ENCODE data around the gene LRRC23. TPM values are rescaled to one million over a fixed set of nuclear protein-coding genes. Genes with fewer than 3 reads are reported as not detected.

LRRC23 gene
- total and polyA plus RNA-seq, 9 of the 15 experiments (the other 6 are each of a cell fraction or from before 2014, with no cell fraction given), result 2.2 to 7.0 (median 3.0) TPM

- TF ChIP-seq AFF1 (IDR thresholded peaks at IDR 0.05; ENCODE audit: low read depth in 1 of 2, partially characterized antibody in 2 of 2) (no peak), HDAC1 (IDR thresholded peaks at IDR 0.05) (no peak), POLR2G (IDR thresholded peaks at IDR 0.05; ENCODE audit: low read depth, low read length) (peak; percentile 87), JUND (IDR thresholded peaks at IDR 0.05; ENCODE audit: borderline replicate concordance, low read depth, low read length) (peak; percentile 74), JUND (tag; IDR thresholded peaks at IDR 0.05; ENCODE audit: borderline replicate concordance, low read depth, low read length) (no peak), CREB3 (tag; conservative IDR thresholded peaks at IDR 0.05; ENCODE audit: low read depth) (peak; percentile 66), HSF4 (CRISPR knock-in tag; IDR thresholded peaks at IDR 0.05; ENCODE audit: borderline replicate concordance) (0 out of 2 replicates have a peak, but pooled peaks have one; percentile 19), MAFF (IDR thresholded peaks at IDR 0.05; ENCODE audit: low read length) (no peak), CBFA2T2 (conservative IDR thresholded peaks at IDR 0.05) (no peak), NFIX (CRISPR knock-in tag; IDR thresholded peaks at IDR 0.05; ENCODE audit: low read depth) (no peak), PHB (CRISPR knock-in tag; IDR thresholded peaks at IDR 0.05) (peak; percentile 88; the same call in 1 of the 2 replicates), PRDM10 (IDR thresholded peaks at IDR 0.05; ENCODE audit: partially characterized antibody) (no peak), ZNF212 (CRISPR knock-in tag; IDR thresholded peaks at IDR 0.05) (no peak), HNRNPL (IDR thresholded peaks at IDR 0.05; ENCODE audit: low read depth, low read length) (no peak), CHD4 (IDR thresholded peaks at IDR 0.05; ENCODE audit: insufficient read depth, insufficient replicate concordance, low read depth, low read length, poor library complexity, severe bottlenecking) (no peak), ZBED1 (IDR thresholded peaks at IDR 0.05) (no peak), TBP (optimal IDR thresholded peaks at IDR 0.05; ENCODE audit: low read depth, low read length) (no peak), NRF1 (conservative IDR thresholded peaks at IDR 0.05 in 1 of 2, IDR thresholded peaks at IDR 0.05 in 1 of 2) (peak; percentile 88 to 90), SMARCE1 (IDR thresholded peaks at IDR 0.05) (no peak), NFRKB (IDR thresholded peaks at IDR 0.05; ENCODE audit: low read depth) (no peak)
Measured at GRCh38 chr12:6937481-6938352, 33.1 kb downstream of the LRRC23 start (continued).
